HepG2 (cell line): Measurements from ENCODE around the gene PCGF3. TPM values are rescaled to one million over a fixed set of nuclear protein-coding genes. Genes with fewer than 3 reads are reported as not detected.

Experiments
- CBX5 ChIP-seq: sonication (generic); formaldehyde crosslinking; IDR thresholded peaks from 2 replicates; pipeline ENCODE4 v1.4.0; 2020; ENCODE audit warnings: missing genetic modification reagents, borderline replicate concordance
- DPF2 ChIP-seq: sonication (generic); formaldehyde crosslinking; IDR thresholded peaks from 2 replicates; pipeline ENCODE4 v1.4.0; 2020; ENCODE audit warnings: mild to moderate bottlenecking, low read depth, missing genetic modification reagents, borderline replicate concordance
- KDM4B ChIP-seq: sonication (generic); formaldehyde crosslinking; IDR thresholded peaks from 2 replicates; pipeline ENCODE4 v1.4.0; 2020; ENCODE audit warnings: missing genetic modification reagents
- PHF8 ChIP-seq: sonication (generic); formaldehyde crosslinking; IDR thresholded peaks from 2 replicates; pipeline ENCODE4 v1.5.0; 2020; ENCODE audit warnings: missing genetic modification reagents
- SSRP1 ChIP-seq: IDR thresholded peaks from 2 replicates; pipeline ENCODE4 v1.6.1; 2016; ENCODE audit warnings: control low read depth
- TCF7L2 ChIP-seq: IDR thresholded peaks from 2 replicates; pipeline ENCODE4 v1.6.1; 2011; ENCODE audit warnings: mild to moderate bottlenecking, low read depth, low read length, moderate library complexity
- TMF1 ChIP-seq: sonication (generic); formaldehyde crosslinking; IDR thresholded peaks from 2 replicates; pipeline ENCODE4 v1.8.1; 2022; ENCODE audit warnings: low read depth, missing genetic modification reagents
- ZNF10 ChIP-seq: sonication (generic); formaldehyde crosslinking; IDR thresholded peaks from 2 replicates; pipeline ENCODE4 v1.4.0; 2020; ENCODE audit warnings: mild to moderate bottlenecking, low read depth, missing genetic modification reagents, borderline replicate concordance
- ZNF232 ChIP-seq: sonication (generic); formaldehyde crosslinking; IDR thresholded peaks from 2 replicates; pipeline ENCODE4 v1.4.0; 2020; ENCODE audit warnings: missing genetic modification reagents, borderline replicate concordance
- ZNF30 ChIP-seq: sonication (generic); formaldehyde crosslinking; IDR thresholded peaks from 2 replicates; pipeline ENCODE4 v1.5.0; 2020; ENCODE audit warnings: mild to moderate bottlenecking, missing genetic modification reagents
- ZNF33A ChIP-seq: sonication (generic); formaldehyde crosslinking; IDR thresholded peaks from 2 replicates; pipeline ENCODE4 v1.5.1; 2020; ENCODE audit warnings: missing genetic modification reagents, mild to moderate bottlenecking, moderate library complexity, borderline replicate concordance
- ZNF33B ChIP-seq: sonication (generic); formaldehyde crosslinking; IDR thresholded peaks from 2 replicates; pipeline ENCODE4 v1.5.1; 2020; ENCODE audit warnings: mild to moderate bottlenecking, missing genetic modification reagents
- ZNF343 ChIP-seq: sonication (generic); formaldehyde crosslinking; IDR thresholded peaks from 2 replicates; pipeline ENCODE4 v1.4.0; 2020; ENCODE audit warnings: mild to moderate bottlenecking, missing genetic modification reagents
- ZNF382 ChIP-seq: sonication (generic); formaldehyde crosslinking; IDR thresholded peaks from 2 replicates; pipeline ENCODE4 v1.5.0; 2020; ENCODE audit warnings: missing genetic modification reagents, mild to moderate bottlenecking, borderline replicate concordance
- ZNF562 ChIP-seq: sonication (generic); formaldehyde crosslinking; IDR thresholded peaks from 2 replicates; pipeline ENCODE4 v1.8.0; 2022; ENCODE audit warnings: missing genetic modification reagents, borderline replicate concordance
- ZNF644 ChIP-seq: IDR thresholded peaks from 2 replicates; pipeline ENCODE4 v1.6.1; 2016; ENCODE audit warnings: low read depth
- ZNF777 ChIP-seq: sonication (generic); formaldehyde crosslinking; IDR thresholded peaks from 2 replicates; pipeline ENCODE4 v1.4.0; 2020; ENCODE audit warnings: missing genetic modification reagents
- ZNF83 ChIP-seq: sonication (generic); formaldehyde crosslinking; IDR thresholded peaks from 2 replicates; pipeline ENCODE4 v1.4.0; 2020; ENCODE audit warnings: missing genetic modification reagents, mild to moderate bottlenecking, borderline replicate concordance
- ZNF879 ChIP-seq: sonication (generic); formaldehyde crosslinking; IDR thresholded peaks from 2 replicates; pipeline ENCODE4 v1.8.1; 2023; ENCODE audit warnings: missing genetic modification reagents
- polyA plus RNA-seq, 8 experiments: library from polyadenylated mRNA; depleted of rRNA in 3 of 8; stranded (reverse) in 7 of 8; unstranded in 1 of 8; fragments of >200 nt; fragmentation: Illumina TruSeq in 4 of 8; extraction: Trizol in 4 of 8; gene quantifications; 2 replicates each; pipeline versions ENCODE4 v1.2.1 to v1.2.3, GENCODE V29; 2011 to 2016; ENCODE audit warnings: low read depth in 4 of 8, missing spikeins in 1 of 8, mixed read lengths in 1 of 8; ENCODE audit not compliant: insufficient read depth in 1 of 8
- total RNA-seq, 5 experiments: library from RNA; depleted of rRNA; stranded (reverse); fragments of >200 nt; fragmentation: Illumina TruSeq; extraction: Trizol; gene quantifications; 2 replicates each; pipeline ENCODE4 v1.2.3, GENCODE V29; 2016; ENCODE audit warnings: low read depth in 1 of 5
- TF ChIP-seq, protein P1 (sequence below): sonication (generic); formaldehyde crosslinking; IDR thresholded peaks from 2 replicates; pipeline ENCODE4 v1.4.0; 2020; ENCODE audit warnings: mild to moderate bottlenecking, low read depth, missing genetic modification reagents
- TF ChIP-seq, protein P2 (sequence below): sonication (generic); formaldehyde crosslinking; conservative IDR thresholded peaks from 2 replicates; pipeline ENCODE4 v1.4.0; 2020; ENCODE audit warnings: missing genetic modification reagents
- TF ChIP-seq, protein P3 (sequence below): IDR thresholded peaks from 2 replicates; pipeline ENCODE4 v1.6.1; 2016; ENCODE audit warnings: missing biosample characterization, missing genetic modification reagents, low read depth
- TF ChIP-seq, protein P4 (sequence below): sonication (generic); formaldehyde crosslinking; IDR thresholded peaks from 2 replicates; pipeline ENCODE4 v1.8.0; 2022; ENCODE audit warnings: missing genetic modification reagents, mild to moderate bottlenecking, borderline replicate concordance

Gene PCGF3
- total and polyA plus RNA-seq, 2 of the 13 experiments (the other 11 are each of a cell fraction or from before 2014, with no cell fraction given), result 28.6 to 66.2 TPM

DNA sequence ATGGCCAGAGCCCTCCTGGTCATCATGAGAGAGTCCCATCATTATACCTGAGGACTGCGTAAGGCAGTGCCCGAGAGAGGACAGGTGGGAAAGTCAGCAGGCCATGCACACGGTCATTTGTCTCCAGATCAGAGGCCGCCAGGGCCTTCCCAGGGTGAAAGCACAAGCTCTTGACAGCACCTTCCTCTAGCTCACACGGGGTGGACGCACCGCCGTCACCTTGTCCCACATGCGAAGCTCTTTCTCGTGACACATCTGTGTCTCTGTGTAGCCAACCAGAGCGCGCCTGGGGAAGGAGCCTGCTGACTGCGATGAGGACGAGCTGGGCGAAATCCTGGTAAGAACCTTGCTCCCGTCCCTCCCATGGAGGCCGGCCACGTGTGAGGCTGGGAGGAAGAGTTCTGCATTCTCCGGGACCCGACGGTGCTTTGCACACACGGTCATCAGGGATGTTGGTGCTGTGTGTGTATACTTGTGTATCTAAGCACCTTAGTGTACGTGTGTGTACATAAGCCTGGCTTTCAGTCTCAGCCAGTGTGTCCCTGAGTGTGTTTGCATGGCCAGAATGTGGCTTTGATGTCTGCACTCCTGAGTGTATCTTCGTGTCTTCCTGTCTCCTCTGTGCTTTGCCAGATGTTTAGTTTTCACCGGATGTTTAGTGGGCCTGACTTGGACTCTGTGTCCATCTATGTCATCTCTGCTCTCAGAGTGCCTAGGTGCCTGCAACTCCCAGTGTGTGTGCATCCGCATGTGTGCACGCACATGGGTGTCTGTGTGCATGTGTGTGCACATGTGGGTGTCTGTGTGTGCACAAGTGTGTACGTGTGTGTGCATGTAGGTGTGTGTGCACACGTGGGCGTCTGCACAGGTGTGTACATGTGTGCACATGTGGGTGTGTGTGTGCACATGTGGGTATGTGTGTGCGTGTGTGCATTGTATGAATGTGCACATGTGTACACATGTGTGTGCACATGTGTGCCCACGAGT is 46.7 kb upstream of the PCGF3 start (continued):
- TF ChIP-seq ZNF562 (CRISPR knock-in tag) (no peak), CBX5 (CRISPR knock-in tag) (no peak), ZNF33A (CRISPR knock-in tag) (no peak), ZNF879 (CRISPR knock-in tag) (no peak), TMF1 (CRISPR knock-in tag) (no peak), ZNF33B (no peak), KDM4B (no peak), DPF2 (CRISPR knock-in tag) (peak; percentile 74; the same call in 1 of the 2 replicates), ZNF10 (CRISPR knock-in tag) (no peak), ZNF777 (peak; percentile 34; the same call in 1 of the 2 replicates), SSRP1 (0 out of 2 replicates have a peak, but pooled peaks have one; percentile 60), ZNF644 (no peak), ZNF343 (CRISPR knock-in tag) (no peak), PHF8 (CRISPR knock-in tag) (no peak), ZNF30 (CRISPR knock-in tag) (no peak), ZNF382 (CRISPR knock-in tag) (no peak), TCF7L2 (no peak), ZNF232 (CRISPR knock-in tag) (0 out of 2 replicates have a peak, but pooled peaks have one; percentile 21), ZNF83 (CRISPR knock-in tag) (no peak)
- TF ChIP-seq, protein P1, sequence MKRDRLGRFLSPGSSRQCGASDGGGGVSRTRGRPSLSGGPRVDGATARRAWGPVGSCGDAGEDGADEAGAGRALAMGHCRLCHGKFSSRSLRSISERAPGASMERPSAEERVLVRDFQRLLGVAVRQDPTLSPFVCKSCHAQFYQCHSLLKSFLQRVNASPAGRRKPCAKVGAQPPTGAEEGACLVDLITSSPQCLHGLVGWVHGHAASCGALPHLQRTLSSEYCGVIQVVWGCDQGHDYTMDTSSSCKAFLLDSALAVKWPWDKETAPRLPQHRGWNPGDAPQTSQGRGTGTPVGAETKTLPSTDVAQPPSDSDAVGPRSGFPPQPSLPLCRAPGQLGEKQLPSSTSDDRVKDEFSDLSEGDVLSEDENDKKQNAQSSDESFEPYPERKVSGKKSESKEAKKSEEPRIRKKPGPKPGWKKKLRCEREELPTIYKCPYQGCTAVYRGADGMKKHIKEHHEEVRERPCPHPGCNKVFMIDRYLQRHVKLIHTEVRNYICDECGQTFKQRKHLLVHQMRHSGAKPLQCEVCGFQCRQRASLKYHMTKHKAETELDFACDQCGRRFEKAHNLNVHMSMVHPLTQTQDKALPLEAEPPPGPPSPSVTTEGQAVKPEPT, result no peak
- TF ChIP-seq, protein P2, sequence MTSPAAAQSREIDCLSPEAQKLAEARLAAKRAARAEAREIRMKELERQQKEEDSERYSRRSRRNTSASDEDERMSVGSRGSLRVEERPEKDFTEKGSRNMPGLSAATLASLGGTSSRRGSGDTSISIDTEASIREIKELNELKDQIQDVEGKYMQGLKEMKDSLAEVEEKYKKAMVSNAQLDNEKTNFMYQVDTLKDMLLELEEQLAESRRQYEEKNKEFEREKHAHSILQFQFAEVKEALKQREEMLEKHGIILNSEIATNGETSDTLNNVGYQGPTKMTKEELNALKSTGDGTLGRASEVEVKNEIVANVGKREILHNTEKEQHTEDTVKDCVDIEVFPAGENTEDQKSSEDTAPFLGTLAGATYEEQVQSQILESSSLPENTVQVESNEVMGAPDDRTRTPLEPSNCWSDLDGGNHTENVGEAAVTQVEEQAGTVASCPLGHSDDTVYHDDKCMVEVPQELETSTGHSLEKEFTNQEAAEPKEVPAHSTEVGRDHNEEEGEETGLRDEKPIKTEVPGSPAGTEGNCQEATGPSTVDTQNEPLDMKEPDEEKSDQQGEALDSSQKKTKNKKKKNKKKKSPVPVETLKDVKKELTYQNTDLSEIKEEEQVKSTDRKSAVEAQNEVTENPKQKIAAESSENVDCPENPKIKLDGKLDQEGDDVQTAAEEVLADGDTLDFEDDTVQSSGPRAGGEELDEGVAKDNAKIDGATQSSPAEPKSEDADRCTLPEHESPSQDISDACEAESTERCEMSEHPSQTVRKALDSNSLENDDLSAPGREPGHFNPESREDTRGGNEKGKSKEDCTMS, result no peak
- TF ChIP-seq, protein P3, sequence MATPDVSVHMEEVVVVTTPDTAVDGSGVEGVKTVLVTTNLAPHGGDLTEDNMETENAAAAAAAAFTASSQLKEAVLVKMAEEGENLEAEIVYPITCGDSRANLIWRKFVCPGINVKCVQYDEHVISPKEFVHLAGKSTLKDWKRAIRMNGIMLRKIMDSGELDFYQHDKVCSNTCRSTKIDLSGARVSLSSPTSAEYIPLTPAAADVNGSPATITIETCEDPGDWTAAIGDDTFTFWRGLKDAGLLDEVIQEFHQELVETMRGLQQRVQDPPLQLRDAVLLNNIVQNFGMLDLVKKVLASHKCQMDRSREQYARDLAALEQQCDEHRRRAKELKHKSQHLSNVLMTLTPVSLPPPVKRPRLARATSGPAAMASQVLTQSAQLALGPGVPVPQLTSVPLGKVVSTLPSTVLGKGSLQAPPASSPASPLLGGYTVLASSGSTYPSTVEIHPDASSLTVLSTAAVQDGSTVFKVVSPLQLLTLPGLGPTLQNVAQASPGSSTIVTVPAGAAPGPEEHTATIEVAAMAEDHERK (CRISPR knock-in tag), result no peak
- TF ChIP-seq, protein P4, sequence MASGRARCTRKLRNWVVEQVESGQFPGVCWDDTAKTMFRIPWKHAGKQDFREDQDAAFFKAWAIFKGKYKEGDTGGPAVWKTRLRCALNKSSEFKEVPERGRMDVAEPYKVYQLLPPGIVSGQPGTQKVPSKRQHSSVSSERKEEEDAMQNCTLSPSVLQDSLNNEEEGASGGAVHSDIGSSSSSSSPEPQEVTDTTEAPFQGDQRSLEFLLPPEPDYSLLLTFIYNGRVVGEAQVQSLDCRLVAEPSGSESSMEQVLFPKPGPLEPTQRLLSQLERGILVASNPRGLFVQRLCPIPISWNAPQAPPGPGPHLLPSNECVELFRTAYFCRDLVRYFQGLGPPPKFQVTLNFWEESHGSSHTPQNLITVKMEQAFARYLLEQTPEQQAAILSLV (CRISPR knock-in tag), result 0 out of 2 replicates have a peak, but pooled peaks have one; percentile 3
